GM23248 (cell line): ENCODE data around the gene DHRS3. TPM values are rescaled to one million over a fixed set of nuclear protein-coding genes. Genes with fewer than 3 reads are reported as not detected.
"Not testable (repeated sequence)": the region's sequence is repeated elsewhere in the genome, so short reads cannot be mapped to it uniquely, and the experiment has no call there.

Experiments used
- DNase-seq: peaks from one replicate; pipeline ENCODE4 v3.0.0-alpha.2; 2015
- H2AFZ ChIP-seq: fragments of 200-600 bp; sonication (generic); 2 replicates; pipeline ENCODE4 v1.6.1; 2016; ENCODE audit warnings: antibody characterized with exemption
- H3F3A ChIP-seq: fragments of 200-600 bp; sonication (generic); 2 replicates; pipeline ENCODE4 v1.6.1; 2016; ENCODE audit warnings: mild to moderate bottlenecking, antibody characterized with exemption, mixed run types; ENCODE audit not compliant: insufficient read depth
- H3K27ac ChIP-seq: fragments of 200-600 bp; sonication (generic); 2 replicates; pipeline ENCODE4 v1.5.1; 2016; ENCODE audit warnings: mild to moderate bottlenecking
- H3K27me3 ChIP-seq: fragments of 200-600 bp; sonication (generic); replicated peaks from 2 replicates; pipeline ENCODE4 v1.6.1; 2016; ENCODE audit warnings: mild to moderate bottlenecking; ENCODE audit not compliant: insufficient read depth
- H3K36me3 ChIP-seq: fragments of 200-600 bp; sonication (generic); 2 replicates; pipeline ENCODE4 v1.6.1; 2016; ENCODE audit warnings: low read depth, mild to moderate bottlenecking
- H3K4me1 ChIP-seq: fragments of 200-600 bp; sonication (generic); 2 replicates; pipeline ENCODE4 v1.6.1; 2016; ENCODE audit warnings: mild to moderate bottlenecking; ENCODE audit not compliant: insufficient read depth
- H3K4me2 ChIP-seq: fragments of 200-600 bp; sonication (generic); one replicate; pipeline ENCODE4 v1.6.1; 2016; ENCODE audit warnings: mild to moderate bottlenecking; ENCODE audit not compliant: unreplicated experiment
- H3K4me3 ChIP-seq: fragments of 200-600 bp; sonication (generic); 2 replicates; pipeline ENCODE4 v1.5.1; 2016; ENCODE audit warnings: mild to moderate bottlenecking
- H3K79me2 ChIP-seq: fragments of 200-600 bp; sonication (generic); 2 replicates; pipeline ENCODE4 v1.6.1; 2016; ENCODE audit warnings: mild to moderate bottlenecking; ENCODE audit not compliant: insufficient read depth
- H3K9ac ChIP-seq: fragments of 200-600 bp; sonication (generic); 2 replicates; pipeline ENCODE4 v1.6.1; 2016; ENCODE audit warnings: mild to moderate bottlenecking
- H3K9me2 ChIP-seq: fragments of 200-600 bp; sonication (generic); 2 replicates; pipeline ENCODE4 v1.6.1; 2016; ENCODE audit warnings: mixed run types, mild to moderate bottlenecking, moderate library complexity; ENCODE audit not compliant: insufficient read depth
- H3K9me3 ChIP-seq: fragments of 200-600 bp; sonication (generic); one replicate; pipeline ENCODE4 v1.6.1; 2017; ENCODE audit warnings: low read depth
- H4K20me1 ChIP-seq: fragments of 200-600 bp; sonication (generic); 2 replicates; pipeline ENCODE4 v1.6.0; 2016; ENCODE audit not compliant: insufficient read depth
- EZH2 ChIP-seq: fragments of 200-600 bp; sonication (generic); IDR thresholded peaks from 2 replicates; pipeline ENCODE4 v1.6.1; 2018; ENCODE audit warnings: antibody characterized with exemption, mild to moderate bottlenecking; ENCODE audit not compliant: insufficient read depth, poor library complexity, severe bottlenecking
- EZH2phosphoT487 ChIP-seq: fragments of 200-600 bp; sonication (generic); IDR thresholded peaks from 2 replicates; pipeline ENCODE4 v1.6.1; 2018; ENCODE audit warnings: antibody characterized with exemption, moderate library complexity, mild to moderate bottlenecking, low read depth; ENCODE audit not compliant: insufficient read depth
- WGBS, 2 experiments: methylation state at CpG; one replicate each; pipeline ENCODE4 v1.1.6; 2015 to 2017; ENCODE audit warnings: low lambda C conversion rate in 2 of 2, low coverage in 1 of 2; ENCODE audit errors: missing lambda C conversion rate in 2 of 2; 5-methylcytosine and 5-hydroxymethylcytosine counted together
- in situ Hi-C: fragments of 300-500 bp; cut with MboI; formaldehyde crosslinking; loops from 2 replicates; pipeline ENCODE4 v1.15.0; 2020
- polyA plus RNA-seq: library from polyadenylated mRNA; unstranded; fragments of >200 nt; fragmentation: Nextera tagmentation; extraction: Ambion mirVana; gene quantifications from 2 replicates; pipeline ENCODE4 v1.2.1, GENCODE V29; 2016
- total RNA-seq: library from RNA; depleted of rRNA; stranded (reverse); fragments of >200 nt; shearing (Covaris generic); gene quantifications from 2 replicates; pipeline ENCODE4 v1.2.3, GENCODE V29; 2014

The DHRS3 gene
- total and polyA plus RNA-seq, 2 experiments from 2014 or later = 55.2 to 120 TPM

GRCh38 chr1:12524266-12524665 is 93.7 kb downstream of the DHRS3 start:
- no peaks in the 10 kb centered on the region for H3K36me3 ChIP-seq
- DNase-seq = no peak
- WGBS, 2 experiments = 98 to 100% methylated on average over 2 of the region's 2 CpGs
- no peak overlapping the region for H3K4me3 ChIP-seq
- H3F3A ChIP-seq = no peaks in the 10 kb centered on the region
- no peaks in the 10 kb centered on the region for H3K9me3 ChIP-seq
- no peak for TF ChIP-seq EZH2
- TF ChIP-seq EZH2phosphoT487 = no peak
- H2AFZ ChIP-seq = no peak overlapping the region
- no peak overlapping the region for H3K9ac ChIP-seq
- no peaks in the 10 kb centered on the region for H3K79me2 ChIP-seq
- no peaks in the 10 kb centered on the region for H4K20me1 ChIP-seq
- peaks cover 7% of the 10 kb centered on the region for H3K4me1 ChIP-seq
- in situ Hi-C loops = no loop called here
- no peak overlapping the region for H3K27ac ChIP-seq
- H3K27me3 ChIP-seq = no peaks in the 10 kb centered on the region
- H3K4me2 ChIP-seq = no peak overlapping the region
- H3K9me2 ChIP-seq = no peaks in the 10 kb centered on the region

GRCh38 chr1:12522780-12523179 is 95.2 kb downstream of the DHRS3 start:
- 90 to 98% methylated on average over 8 to 9 of the region's 9 CpGs for WGBS, 2 experiments
- H3K27me3 ChIP-seq, H3K9me3 ChIP-seq, H3K36me3 ChIP-seq, H2AFZ ChIP-seq, H3K27ac ChIP-seq, H3K4me3 ChIP-seq, H3K79me2 ChIP-seq, H3K9ac ChIP-seq, H3K4me2 ChIP-seq, H3K9me2 ChIP-seq, H4K20me1 ChIP-seq, DNase-seq, H3K4me1 ChIP-seq, H3F3A ChIP-seq, in situ Hi-C loops: not testable (repeated sequence)

- no peaks in the 10 kb centered on the region for H3K9me3 ChIP-seq
- no peaks in the 10 kb centered on the region for H4K20me1 ChIP-seq
- in situ Hi-C loops = no loop called here
- WGBS, 2 experiments = 15 to 25% methylated on average over 5 of the region's 5 CpGs
- no peaks in the 10 kb centered on the region for H3K36me3 ChIP-seq
- no peak overlapping the region for H3K4me3 ChIP-seq
- peaks cover 8% of the 10 kb centered on the region for H3K4me1 ChIP-seq
- TF ChIP-seq EZH2 (no peak), EZH2phosphoT487 (no peak)
- no peak overlapping the region for H3K4me2 ChIP-seq
- H3K9me2 ChIP-seq = no peaks in the 10 kb centered on the region
- peak; percentile 19 for DNase-seq
- no peak overlapping the region; the same call in 1 of the 2 replicates for H2AFZ ChIP-seq
- 0 out of 2 replicates have a peak, but pooled peaks cover 6% of the 10 kb centered on the region for H3F3A ChIP-seq
- H3K27me3 ChIP-seq = no peaks in the 10 kb centered on the region
- H3K27ac ChIP-seq = no peak overlapping the region
- H3K79me2 ChIP-seq = no peaks in the 10 kb centered on the region
- no peak overlapping the region for H3K9ac ChIP-seq
These were observed 96.9 kb downstream of the DHRS3 start for GRCh38 chr1:12521096-12521495.

GRCh38 chr1:12519693-12520364 is 98.2 kb downstream of the DHRS3 start:
- Histone ChIP-seq H3K9me3 (no peaks in the 10 kb centered on the region), H3F3A (0 out of 2 replicates have a peak, but pooled peaks cover 6% of the 10 kb centered on the region), H2AFZ (no peak overlapping the region), H3K4me2 (no peak overlapping the region), H3K27me3 (no peaks in the 10 kb centered on the region), H3K36me3 (no peaks in the 10 kb centered on the region), H3K9me2 (no peaks in the 10 kb centered on the region), H3K4me3 (no peak overlapping the region), H3K27ac (no peak overlapping the region), H4K20me1 (no peaks in the 10 kb centered on the region), H3K79me2 (no peaks in the 10 kb centered on the region), H3K9ac (peak overlapping the region; percentile 39), H3K4me1 (peaks cover 8% of the 10 kb centered on the region)
- no peak for TF ChIP-seq EZH2
- no peak for TF ChIP-seq EZH2phosphoT487
- 76% methylated on average over 11 of the region's 11 CpGs for WGBS, 2 experiments
- in situ Hi-C loops = no loop called here
- DNase-seq = no peak
